Erythroblast (primary cell): Measurements from ENCODE around the gene GUCY2D.

Experiments used
- GATA1 ChIP-seq: IDR thresholded peaks from 2 replicates; pipeline ENCODE4 v1.6.1; 2011; ENCODE audit warnings: low read depth, mild to moderate bottlenecking, control low read depth, low read length, moderate library complexity
- POLR2A ChIP-seq: IDR thresholded peaks from 2 replicates; pipeline ENCODE4 v1.6.1; 2011; ENCODE audit warnings: mild to moderate bottlenecking, low read length

DNA sequence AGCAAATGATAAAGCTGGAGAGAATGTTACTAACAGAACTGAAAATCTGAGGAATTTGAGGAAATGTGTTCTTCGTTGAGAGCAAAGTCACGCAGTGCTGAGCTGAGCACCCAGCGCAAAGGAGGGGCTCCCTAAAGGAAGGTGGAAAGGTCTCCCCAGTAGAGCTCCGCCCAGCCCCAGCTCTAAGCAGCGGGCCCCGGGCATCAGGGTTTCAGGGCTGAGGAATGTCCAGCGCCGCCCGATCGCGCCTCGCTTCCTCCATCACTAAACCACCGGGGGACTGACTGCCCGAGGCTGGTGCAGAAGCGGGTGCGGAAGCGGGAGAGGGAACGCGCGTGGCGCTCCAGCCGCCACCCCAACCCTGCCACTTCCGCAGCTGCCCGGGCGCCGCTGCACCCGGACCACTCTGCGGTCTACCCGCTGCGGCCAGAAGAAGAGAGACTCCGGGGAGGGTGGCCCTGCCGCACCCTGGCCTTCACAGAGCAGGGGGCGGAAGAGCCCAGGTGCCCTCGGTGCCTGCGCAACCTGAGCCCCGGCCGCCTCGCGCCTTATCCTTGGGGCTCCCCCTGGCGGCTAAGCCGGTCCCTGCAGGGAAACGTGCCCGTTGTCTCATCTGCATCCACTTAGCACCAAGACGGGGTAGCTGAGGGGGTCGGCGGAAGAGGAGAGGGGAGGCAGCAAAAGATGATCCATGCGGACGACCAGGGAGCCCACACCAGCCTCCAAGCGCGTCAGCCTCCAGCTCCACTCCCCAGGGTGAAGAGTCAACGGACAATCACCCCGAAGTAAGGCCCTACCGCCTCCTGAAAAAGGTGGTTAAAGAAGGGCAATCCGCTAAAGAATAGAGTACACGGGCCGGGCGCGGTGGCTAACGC is 12.4 kb upstream of the GUCY2D start:
- no peak for TF ChIP-seq POLR2A
- no peak for TF ChIP-seq GATA1
